Chondrocyte (in vitro differentiated cells): ENCODE measurements around the gene ANTXR1. TPM values are rescaled to one million over a fixed set of nuclear protein-coding genes. Genes with fewer than 3 reads are reported as not detected.

Experiments used
- DNase-seq: peaks from one replicate; pipeline ENCODE4 v3.0.0; 2021; ENCODE audit warnings: mixed read lengths, low spot score
- H3K27ac Mint-ChIP-seq: one replicate; pipeline ENCODE4 v1.8.0; 2021; ENCODE audit warnings: mild to moderate bottlenecking, moderate library complexity, mixed read lengths; ENCODE audit not compliant: unreplicated experiment
- H3K27me3 Mint-ChIP-seq: 2 replicates; pipeline ENCODE4 v1.8.0; 2021; ENCODE audit warnings: low read depth, mixed read lengths
- H3K36me3 Mint-ChIP-seq: 2 replicates; pipeline ENCODE4 v1.8.0; 2021; ENCODE audit warnings: low read depth, mixed read lengths
- H3K4me1 Mint-ChIP-seq: 2 replicates; pipeline ENCODE4 v1.8.0; 2021; ENCODE audit warnings: low read depth, mild to moderate bottlenecking, mixed read lengths
- H3K4me3 Mint-ChIP-seq: one replicate; pipeline ENCODE4 v1.8.0; 2021; ENCODE audit warnings: mild to moderate bottlenecking, moderate library complexity, mixed read lengths; ENCODE audit not compliant: unreplicated experiment
- H3K9me3 Mint-ChIP-seq: 2 replicates; pipeline ENCODE4 v1.8.0; 2021; ENCODE audit warnings: low read depth, mixed read lengths
- total RNA-seq: library from RNA; stranded (reverse); gene quantifications from 3 replicates; pipeline ENCODE4 v1.2.1, GENCODE V29; 2021
- TF ChIP-seq, protein P1 (sequence below): fragments of 200-600 bp; sonication (generic); IDR thresholded peaks from 2 replicates; pipeline ENCODE4 v1.5.0; 2021; ENCODE audit warnings: antibody characterized with exemption, mild to moderate bottlenecking, moderate library complexity

Gene ANTXR1
- total RNA-seq, 1 donor from 2014 or later = 351 TPM

DNA sequence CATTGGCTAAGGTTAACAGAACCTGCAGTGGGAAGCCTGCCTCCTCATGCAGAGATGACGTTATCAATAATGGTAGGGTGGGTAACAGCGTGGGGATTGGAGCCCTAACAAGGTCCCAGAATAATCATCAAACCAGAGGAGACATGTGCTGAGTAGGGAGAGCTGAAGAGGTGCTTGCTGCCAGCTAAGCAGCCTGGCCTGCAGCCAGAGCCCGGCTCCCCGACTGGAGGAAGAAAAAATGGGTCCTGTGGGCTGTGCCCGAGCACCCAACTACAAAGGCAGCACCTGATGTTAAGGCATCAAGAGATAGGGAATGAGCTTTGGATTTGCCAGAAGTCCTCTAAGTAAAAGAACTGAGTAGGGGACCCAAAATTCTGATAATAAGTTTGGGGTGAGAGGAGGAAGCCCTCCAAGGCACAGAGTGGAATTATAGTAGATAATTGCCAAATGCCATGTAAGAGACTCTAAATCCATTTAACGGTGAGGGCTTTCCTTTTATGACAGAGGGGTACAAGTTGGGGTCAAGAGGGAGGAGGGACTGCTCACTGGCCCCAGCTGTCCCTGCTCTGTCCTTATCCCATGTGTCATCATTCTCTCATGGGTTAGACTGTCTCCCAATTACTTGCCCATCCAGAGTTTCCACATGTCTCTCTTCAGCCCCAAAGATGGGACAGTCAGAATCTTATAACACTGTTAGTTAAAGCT, 156.1 kb downstream of the ANTXR1 start:
- no peak overlapping the region for H3K4me3 Mint-ChIP-seq
- DNase-seq = no peak
- no peaks in the 10 kb centered on the region for H3K9me3 Mint-ChIP-seq
- peaks cover 41% of the 10 kb centered on the region for H3K36me3 Mint-ChIP-seq
- H3K27me3 Mint-ChIP-seq = no peaks in the 10 kb centered on the region
- TF ChIP-seq, protein P1, sequence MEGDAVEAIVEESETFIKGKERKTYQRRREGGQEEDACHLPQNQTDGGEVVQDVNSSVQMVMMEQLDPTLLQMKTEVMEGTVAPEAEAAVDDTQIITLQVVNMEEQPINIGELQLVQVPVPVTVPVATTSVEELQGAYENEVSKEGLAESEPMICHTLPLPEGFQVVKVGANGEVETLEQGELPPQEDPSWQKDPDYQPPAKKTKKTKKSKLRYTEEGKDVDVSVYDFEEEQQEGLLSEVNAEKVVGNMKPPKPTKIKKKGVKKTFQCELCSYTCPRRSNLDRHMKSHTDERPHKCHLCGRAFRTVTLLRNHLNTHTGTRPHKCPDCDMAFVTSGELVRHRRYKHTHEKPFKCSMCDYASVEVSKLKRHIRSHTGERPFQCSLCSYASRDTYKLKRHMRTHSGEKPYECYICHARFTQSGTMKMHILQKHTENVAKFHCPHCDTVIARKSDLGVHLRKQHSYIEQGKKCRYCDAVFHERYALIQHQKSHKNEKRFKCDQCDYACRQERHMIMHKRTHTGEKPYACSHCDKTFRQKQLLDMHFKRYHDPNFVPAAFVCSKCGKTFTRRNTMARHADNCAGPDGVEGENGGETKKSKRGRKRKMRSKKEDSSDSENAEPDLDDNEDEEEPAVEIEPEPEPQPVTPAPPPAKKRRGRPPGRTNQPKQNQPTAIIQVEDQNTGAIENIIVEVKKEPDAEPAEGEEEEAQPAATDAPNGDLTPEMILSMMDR = no peak
- peaks cover 68% of the 10 kb centered on the region for H3K4me1 Mint-ChIP-seq
- peak overlapping the region; percentile 17 for H3K27ac Mint-ChIP-seq

DNA sequence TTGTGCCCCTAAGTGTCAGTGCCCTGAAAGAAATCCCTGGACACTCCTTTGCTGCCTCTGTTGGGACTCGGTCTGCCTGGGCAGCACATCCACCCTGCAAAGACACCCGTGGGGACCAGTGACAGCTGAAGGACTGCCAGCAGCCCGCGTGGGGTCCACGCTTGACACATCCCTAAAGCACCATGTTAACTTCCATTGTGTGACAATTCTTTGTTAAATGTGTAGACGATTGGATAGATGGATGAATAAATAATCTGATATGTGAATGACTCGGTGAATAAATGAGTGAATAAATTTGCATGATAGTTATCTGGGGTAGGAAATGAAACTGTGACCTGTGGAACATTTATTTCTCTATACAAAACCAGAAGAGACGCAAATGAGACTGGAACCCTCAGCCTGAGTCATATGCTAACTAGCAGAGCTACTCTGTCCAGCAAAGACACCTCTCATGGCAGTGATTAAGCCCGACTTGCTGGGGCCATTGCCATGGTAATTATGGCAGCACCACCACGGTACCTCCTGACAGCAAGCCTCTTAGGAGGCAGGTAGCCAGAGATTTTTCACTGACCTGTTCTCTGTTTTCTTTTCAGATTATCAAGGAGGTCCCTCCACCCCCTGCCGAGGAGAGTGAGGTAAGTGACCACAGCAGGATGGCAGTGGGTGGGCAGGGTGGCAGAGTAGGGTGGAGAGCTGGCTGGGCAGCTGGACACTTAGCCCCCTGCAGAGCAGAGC, 156.8 kb downstream of the ANTXR1 start:
- Mint-ChIP-seq H3K36me3 (peaks cover 37% of the 10 kb centered on the region), H3K4me3 (no peak overlapping the region), H3K27me3 (no peaks in the 10 kb centered on the region), H3K9me3 (no peaks in the 10 kb centered on the region), H3K27ac (peak overlapping the region; percentile 17), H3K4me1 (peaks cover 68% of the 10 kb centered on the region)
- no peak for DNase-seq
- TF ChIP-seq, protein P1 = no peak

DNA sequence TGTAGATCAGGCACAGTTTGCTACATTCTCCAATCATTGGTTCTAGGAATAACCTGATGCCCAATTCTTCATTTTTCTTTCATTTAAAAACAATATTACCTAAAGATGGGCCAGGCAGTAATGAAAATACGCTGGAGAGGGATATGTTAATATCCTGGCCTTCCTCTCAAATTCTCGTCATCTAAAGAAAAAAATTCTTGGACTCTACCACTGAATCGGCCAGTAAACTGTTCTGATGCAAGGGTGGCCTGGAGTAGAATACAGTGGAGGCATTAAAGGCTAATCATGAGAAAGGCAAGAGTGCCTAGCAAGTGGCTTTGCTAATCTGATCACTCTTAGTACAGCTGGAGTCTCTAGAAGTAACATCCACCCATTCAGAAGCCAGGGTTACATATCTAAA, 157.7 kb downstream of the ANTXR1 start:
- no peaks in the 10 kb centered on the region for H3K27me3 Mint-ChIP-seq
- peaks cover 72% of the 10 kb centered on the region for H3K4me1 Mint-ChIP-seq
- H3K4me3 Mint-ChIP-seq = no peak overlapping the region
- peaks cover 31% of the 10 kb centered on the region for H3K36me3 Mint-ChIP-seq
- TF ChIP-seq, protein P1 = no peak
- no peak overlapping the region for H3K27ac Mint-ChIP-seq
- DNase-seq = no peak
- no peaks in the 10 kb centered on the region for H3K9me3 Mint-ChIP-seq

DNA sequence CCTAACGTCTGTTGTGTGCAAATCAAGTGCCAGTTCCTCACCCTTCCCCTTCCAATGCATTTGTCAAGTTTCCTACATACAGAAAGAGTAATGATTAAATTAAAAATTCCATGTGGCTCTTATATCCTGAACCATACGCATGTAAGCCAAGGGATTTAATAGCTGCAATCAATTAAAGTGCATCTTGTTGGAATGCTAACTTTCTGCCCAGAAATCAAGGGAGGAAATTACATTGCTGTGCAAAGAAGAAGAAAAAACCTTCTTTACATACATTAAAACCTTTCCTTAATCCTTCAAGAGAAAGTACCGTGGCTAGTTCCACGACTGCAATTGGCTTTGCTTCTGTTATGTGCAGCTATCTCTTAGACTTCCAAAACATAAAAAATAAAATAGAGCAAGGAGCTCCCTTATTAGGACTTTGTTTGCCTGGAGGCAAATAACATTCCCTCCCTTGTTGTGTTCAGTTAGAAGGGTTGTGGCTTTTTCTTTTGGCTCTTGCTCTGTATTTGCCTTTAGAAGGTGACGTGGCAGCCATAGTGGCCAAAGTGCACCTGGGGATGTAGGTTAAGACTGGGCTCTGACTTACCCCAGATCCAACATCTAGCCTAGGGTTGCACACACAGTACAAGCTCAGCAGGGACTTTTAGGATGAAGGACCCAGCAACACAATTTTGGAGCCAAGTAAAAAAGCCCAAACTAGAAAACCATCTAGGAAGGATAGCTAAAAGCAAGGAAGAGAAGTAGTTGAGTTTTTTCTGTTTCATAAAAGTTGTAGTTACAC, 158.3 kb downstream of the ANTXR1 start:
- H3K9me3 Mint-ChIP-seq = no peaks in the 10 kb centered on the region
- no peak for DNase-seq
- TF ChIP-seq, protein P1 = no peak
- peaks cover 78% of the 10 kb centered on the region for H3K4me1 Mint-ChIP-seq
- no peak overlapping the region for H3K4me3 Mint-ChIP-seq
- H3K36me3 Mint-ChIP-seq = peaks cover 26% of the 10 kb centered on the region
- no peak overlapping the region for H3K27ac Mint-ChIP-seq
- H3K27me3 Mint-ChIP-seq = no peaks in the 10 kb centered on the region

DNA sequence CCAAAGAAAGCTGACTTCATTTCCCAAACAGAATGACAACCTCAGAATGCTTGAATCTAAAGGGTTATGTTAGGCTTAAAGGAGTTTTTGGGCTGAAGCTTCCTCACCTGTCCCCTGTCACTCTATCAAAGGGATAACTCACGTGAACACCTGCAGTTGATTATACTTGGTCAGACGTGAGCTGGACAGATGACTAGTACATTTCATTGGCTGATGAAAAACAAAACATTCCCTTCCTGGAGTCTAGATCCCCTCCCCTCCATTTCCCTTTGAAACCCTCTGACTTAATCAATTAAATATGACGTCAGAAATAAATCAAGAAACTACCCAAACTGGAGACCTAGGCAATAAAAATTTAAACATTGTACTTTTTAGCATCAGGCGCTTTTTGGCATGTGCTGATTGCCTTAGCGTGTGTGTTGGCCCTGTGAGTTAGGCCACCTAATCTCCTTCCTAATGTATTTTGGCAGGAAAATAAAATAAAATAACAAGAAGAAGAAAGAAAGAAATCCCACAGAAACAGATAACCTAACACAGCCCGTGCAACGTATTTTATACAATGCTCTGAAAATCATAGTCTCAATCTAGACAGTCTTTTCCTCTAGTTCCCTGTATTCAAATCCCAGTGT, 159.0 kb downstream of the ANTXR1 start:
- H3K27ac Mint-ChIP-seq = peak overlapping the region; percentile 34

More for the DNA sequence above, 159.0 kb downstream of the ANTXR1 start:
- peaks cover 21% of the 10 kb centered on the region for H3K36me3 Mint-ChIP-seq
- no peaks in the 10 kb centered on the region for H3K27me3 Mint-ChIP-seq
- DNase-seq = no peak
- no peaks in the 10 kb centered on the region for H3K9me3 Mint-ChIP-seq
- no peak overlapping the region for H3K4me3 Mint-ChIP-seq
- TF ChIP-seq, protein P1 = no peak
- H3K4me1 Mint-ChIP-seq = peaks cover 81% of the 10 kb centered on the region
